Measurements from ENCODE around the gene TM2D1. TPM values are rescaled to one million over a fixed set of nuclear protein-coding genes. Genes with fewer than 3 reads are reported as not detected.

TM2D1 gene
- total RNA-seq, 1 experiment from 2014 or later, result 22.7 TPM

DNA sequence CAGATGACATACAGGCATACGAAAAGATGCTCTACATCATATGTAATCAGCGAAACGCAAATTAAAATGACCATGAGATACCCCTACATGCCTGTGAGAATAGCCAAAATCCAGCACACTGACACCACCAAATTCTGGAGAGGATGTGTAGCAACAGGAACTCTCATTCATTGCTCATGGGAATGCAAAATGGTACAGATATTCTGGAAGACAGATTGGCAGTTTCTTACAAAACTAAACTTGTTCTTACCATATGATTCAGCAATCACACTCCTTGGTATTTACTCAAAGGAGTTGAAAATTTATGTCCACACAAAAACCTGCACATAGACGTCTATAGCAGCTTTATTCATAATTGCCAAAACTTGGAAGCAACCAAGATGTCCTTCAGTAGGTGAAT is 52.6 kb downstream of the TM2D1 start:
- DNase-seq (ENCODE audit: low read depth, low spot score) (no peak), ATAC-seq (no peak)
- Histone ChIP-seq H3K27ac (ENCODE audit: low read depth, low read length) (no peak overlapping the region), H3K9me3 (ENCODE audit: control insufficient read depth in 1 of 2, insufficient read depth in 1 of 2, low read depth in 1 of 2, low read length in 2 of 2) (no peaks in the 10 kb centered on the region), H2AFZ (ENCODE audit: low read depth, low read length, poor library complexity, severe bottlenecking) (no peak overlapping the region), H3K27me3 (ENCODE audit: insufficient read depth, low read length) (no peaks in the 10 kb centered on the region), H3K4me1 (ENCODE audit: control insufficient read depth in 1 of 2, insufficient read depth in 2 of 2, low read length in 2 of 2) (no peaks in the 10 kb centered on the region), H3K4me3 (replicated peaks in 1 of 2; ENCODE audit: low read depth in 1 of 2, low read length in 2 of 2) (no peak overlapping the region), H4K20me1 (ENCODE audit: insufficient read depth) (no peaks in the 10 kb centered on the region), H3K9me2 (ENCODE audit: insufficient read depth) (no peaks in the 10 kb centered on the region), H3K9ac (ENCODE audit: low read length) (no peak overlapping the region), H3K79me2 (ENCODE audit: insufficient read depth, low read length) (no peaks in the 10 kb centered on the region), H3K36me3 (ENCODE audit: control insufficient read depth in 1 of 2, insufficient read depth in 2 of 2, low read length in 2 of 2) (no peaks in the 10 kb centered on the region), H3K4me2 (ENCODE audit: low read length) (no peak overlapping the region)
- TF ChIP-seq EZH2phosphoT487 (IDR thresholded peaks at IDR 0.05; ENCODE audit: borderline replicate concordance), result no peak
- no TSS peak for BruUV-seq (replicated peaks)
- ChIA-PET POLR2A (no interaction called here), RAD21 (ENCODE audit: low non-redundant PET in 1 of 2, low total read pairs in 2 of 2, uncharacterized antibody in 2 of 2, unreplicated experiment in 2 of 2) (no interaction called here), CTCF (no interaction called here)
- intact Hi-C loops (cut with micrococcal nuclease), result no loop called here

DNA sequence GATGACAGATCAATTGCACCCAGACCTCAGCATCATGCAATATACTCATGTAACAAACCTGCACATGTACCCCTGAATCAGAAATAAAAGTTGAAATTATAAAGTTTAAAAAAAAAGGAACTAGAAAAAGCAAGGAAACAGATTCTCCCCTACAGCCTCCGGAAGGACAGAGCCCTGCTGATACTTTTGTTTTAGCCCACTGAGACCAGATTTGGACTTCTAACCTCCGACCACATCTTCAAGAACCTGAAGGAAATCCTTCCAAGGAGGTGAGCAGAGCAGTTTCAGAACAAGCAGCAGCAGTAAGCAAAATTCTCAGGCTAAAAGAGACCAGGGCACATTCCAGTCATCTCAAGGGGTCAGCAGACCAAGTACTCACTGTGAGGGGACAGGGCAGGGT is 54.5 kb downstream of the TM2D1 start:
- ChIA-PET CTCF (no interaction called here), POLR2A (no interaction called here), RAD21 (ENCODE audit: low non-redundant PET in 1 of 2, low total read pairs in 2 of 2, uncharacterized antibody in 2 of 2, unreplicated experiment in 2 of 2) (no interaction called here)
- Histone ChIP-seq H3K36me3 (ENCODE audit: control insufficient read depth in 1 of 2, insufficient read depth in 2 of 2, low read length in 2 of 2) (no peaks in the 10 kb centered on the region), H2AFZ (ENCODE audit: low read depth, low read length, poor library complexity, severe bottlenecking) (no peak overlapping the region), H3K79me2 (ENCODE audit: insufficient read depth, low read length) (no peaks in the 10 kb centered on the region), H3K27me3 (ENCODE audit: insufficient read depth, low read length) (no peaks in the 10 kb centered on the region), H3K4me1 (ENCODE audit: control insufficient read depth in 1 of 2, insufficient read depth in 2 of 2, low read length in 2 of 2) (no peaks in the 10 kb centered on the region), H3K4me2 (ENCODE audit: low read length) (no peak overlapping the region), H3K9ac (ENCODE audit: low read length) (no peak overlapping the region), H3K27ac (ENCODE audit: low read depth, low read length) (no peak overlapping the region), H3K9me2 (ENCODE audit: insufficient read depth) (no peaks in the 10 kb centered on the region), H3K9me3 (ENCODE audit: control insufficient read depth in 1 of 2, insufficient read depth in 1 of 2, low read depth in 1 of 2, low read length in 2 of 2) (no peaks in the 10 kb centered on the region), H3K4me3 (replicated peaks in 1 of 2; ENCODE audit: low read depth in 1 of 2, low read length in 2 of 2) (no peak overlapping the region), H4K20me1 (ENCODE audit: insufficient read depth) (no peaks in the 10 kb centered on the region)
- BruUV-seq (replicated peaks), result no TSS peak
- ATAC-seq, result no peak
- intact Hi-C loops (cut with micrococcal nuclease), result no loop called here
- DNase-seq (ENCODE audit: low read depth, low spot score), result no peak
- TF ChIP-seq EZH2 (IDR thresholded peaks at IDR 0.05) (no peak), CEBPB (IDR thresholded peaks at IDR 0.05; ENCODE audit: low read depth) (no peak), TCF7L2 (IDR thresholded peaks at IDR 0.05; ENCODE audit: borderline replicate concordance, extremely low read depth, insufficient read depth, insufficient read length) (no peak), POLR2AphosphoS5 (IDR thresholded peaks at IDR 0.05; ENCODE audit: low read depth, low read length) (no peak), CBX3 (IDR thresholded peaks at IDR 0.05; ENCODE audit: low read depth) (no peak), FOSL1 (IDR thresholded peaks at IDR 0.05; ENCODE audit: low read depth) (no peak), POLR2A (IDR thresholded peaks at IDR 0.05; ENCODE audit: borderline replicate concordance, extremely low read depth, insufficient read depth, insufficient read length) (no peak), JUND (IDR thresholded peaks at IDR 0.05) (no peak), EZH2phosphoT487 (IDR thresholded peaks at IDR 0.05; ENCODE audit: borderline replicate concordance) (no peak), ZFX (IDR thresholded peaks at IDR 0.05) (no peak)
- TF ChIP-seq, protein P1, sequence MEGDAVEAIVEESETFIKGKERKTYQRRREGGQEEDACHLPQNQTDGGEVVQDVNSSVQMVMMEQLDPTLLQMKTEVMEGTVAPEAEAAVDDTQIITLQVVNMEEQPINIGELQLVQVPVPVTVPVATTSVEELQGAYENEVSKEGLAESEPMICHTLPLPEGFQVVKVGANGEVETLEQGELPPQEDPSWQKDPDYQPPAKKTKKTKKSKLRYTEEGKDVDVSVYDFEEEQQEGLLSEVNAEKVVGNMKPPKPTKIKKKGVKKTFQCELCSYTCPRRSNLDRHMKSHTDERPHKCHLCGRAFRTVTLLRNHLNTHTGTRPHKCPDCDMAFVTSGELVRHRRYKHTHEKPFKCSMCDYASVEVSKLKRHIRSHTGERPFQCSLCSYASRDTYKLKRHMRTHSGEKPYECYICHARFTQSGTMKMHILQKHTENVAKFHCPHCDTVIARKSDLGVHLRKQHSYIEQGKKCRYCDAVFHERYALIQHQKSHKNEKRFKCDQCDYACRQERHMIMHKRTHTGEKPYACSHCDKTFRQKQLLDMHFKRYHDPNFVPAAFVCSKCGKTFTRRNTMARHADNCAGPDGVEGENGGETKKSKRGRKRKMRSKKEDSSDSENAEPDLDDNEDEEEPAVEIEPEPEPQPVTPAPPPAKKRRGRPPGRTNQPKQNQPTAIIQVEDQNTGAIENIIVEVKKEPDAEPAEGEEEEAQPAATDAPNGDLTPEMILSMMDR (IDR thresholded peaks at IDR 0.05 in 2 of 3, conservative IDR thresholded peaks at IDR 0.05 in 1 of 3; ENCODE audit: borderline replicate concordance in 1 of 3, insufficient read depth in 1 of 3, low read depth in 2 of 3, low read length in 2 of 3), result no peak
- TF ChIP-seq, protein P2, sequence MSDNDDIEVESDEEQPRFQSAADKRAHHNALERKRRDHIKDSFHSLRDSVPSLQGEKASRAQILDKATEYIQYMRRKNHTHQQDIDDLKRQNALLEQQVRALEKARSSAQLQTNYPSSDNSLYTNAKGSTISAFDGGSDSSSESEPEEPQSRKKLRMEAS (IDR thresholded peaks at IDR 0.05), result no peak
- TF ChIP-seq, protein P3, sequence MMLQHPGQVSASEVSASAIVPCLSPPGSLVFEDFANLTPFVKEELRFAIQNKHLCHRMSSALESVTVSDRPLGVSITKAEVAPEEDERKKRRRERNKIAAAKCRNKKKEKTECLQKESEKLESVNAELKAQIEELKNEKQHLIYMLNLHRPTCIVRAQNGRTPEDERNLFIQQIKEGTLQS (IDR thresholded peaks at IDR 0.05), result no peak
- TF ChIP-seq, protein P4, sequence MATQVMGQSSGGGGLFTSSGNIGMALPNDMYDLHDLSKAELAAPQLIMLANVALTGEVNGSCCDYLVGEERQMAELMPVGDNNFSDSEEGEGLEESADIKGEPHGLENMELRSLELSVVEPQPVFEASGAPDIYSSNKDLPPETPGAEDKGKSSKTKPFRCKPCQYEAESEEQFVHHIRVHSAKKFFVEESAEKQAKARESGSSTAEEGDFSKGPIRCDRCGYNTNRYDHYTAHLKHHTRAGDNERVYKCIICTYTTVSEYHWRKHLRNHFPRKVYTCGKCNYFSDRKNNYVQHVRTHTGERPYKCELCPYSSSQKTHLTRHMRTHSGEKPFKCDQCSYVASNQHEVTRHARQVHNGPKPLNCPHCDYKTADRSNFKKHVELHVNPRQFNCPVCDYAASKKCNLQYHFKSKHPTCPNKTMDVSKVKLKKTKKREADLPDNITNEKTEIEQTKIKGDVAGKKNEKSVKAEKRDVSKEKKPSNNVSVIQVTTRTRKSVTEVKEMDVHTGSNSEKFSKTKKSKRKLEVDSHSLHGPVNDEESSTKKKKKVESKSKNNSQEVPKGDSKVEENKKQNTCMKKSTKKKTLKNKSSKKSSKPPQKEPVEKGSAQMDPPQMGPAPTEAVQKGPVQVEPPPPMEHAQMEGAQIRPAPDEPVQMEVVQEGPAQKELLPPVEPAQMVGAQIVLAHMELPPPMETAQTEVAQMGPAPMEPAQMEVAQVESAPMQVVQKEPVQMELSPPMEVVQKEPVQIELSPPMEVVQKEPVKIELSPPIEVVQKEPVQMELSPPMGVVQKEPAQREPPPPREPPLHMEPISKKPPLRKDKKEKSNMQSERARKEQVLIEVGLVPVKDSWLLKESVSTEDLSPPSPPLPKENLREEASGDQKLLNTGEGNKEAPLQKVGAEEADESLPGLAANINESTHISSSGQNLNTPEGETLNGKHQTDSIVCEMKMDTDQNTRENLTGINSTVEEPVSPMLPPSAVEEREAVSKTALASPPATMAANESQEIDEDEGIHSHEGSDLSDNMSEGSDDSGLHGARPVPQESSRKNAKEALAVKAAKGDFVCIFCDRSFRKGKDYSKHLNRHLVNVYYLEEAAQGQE (IDR thresholded peaks at IDR 0.05; ENCODE audit: low read depth), result no peak

Data from HCT116 (cell line).